DND-41 (cell line): Measurements from ENCODE around the gene RUFY3.

Experiments used
- CTCF ChIP-seq: IDR thresholded peaks from 2 replicates; pipeline ENCODE4 v1.5.1; 2012; ENCODE audit warnings: borderline replicate concordance, low read length, moderate library complexity, mild to moderate bottlenecking; ENCODE audit not compliant: poor library complexity, severe bottlenecking; ENCODE audit errors: extremely low read depth
- EZH2 ChIP-seq: IDR thresholded peaks from 3 replicates; pipeline ENCODE4 v1.6.1; 2012; ENCODE audit warnings: borderline replicate concordance, low read depth, mild to moderate bottlenecking, moderate library complexity, low read length, inconsistent platforms; ENCODE audit not compliant: severe bottlenecking

GRCh38 chr4:70836081-70836480 lies 114.3 kb downstream of the RUFY3 start:
- TF ChIP-seq CTCF (no peak), EZH2 (no peak)
